ENCODE measurements around the gene SDK2. TPM values are rescaled to one million over a fixed set of nuclear protein-coding genes. Genes with fewer than 3 reads are reported as not detected.

Gene SDK2
- total RNA-seq, 1 donor from 2014 or later, result 1.4 TPM

- DNase-seq, result no peak
- no peaks in the 10 kb centered on the region for H3K27me3 ChIP-seq (ENCODE audit: low read depth)
- TF ChIP-seq CTCF (IDR thresholded peaks at IDR 0.05), result no peak
- H3K36me3 ChIP-seq, result no peaks in the 10 kb centered on the region
- H3K4me3 ChIP-seq, result no peak overlapping the region
- no peak for ATAC-seq
- H3K4me1 ChIP-seq, result peaks cover 12% of the 10 kb centered on the region
- H3K9me3 ChIP-seq, result no peaks in the 10 kb centered on the region
- intact Hi-C loops (cut with DNase I), result no loop called here
- no peak overlapping the region for H3K27ac ChIP-seq
These were observed 283.1 kb downstream of the SDK2 start for GRCh38 chr17:73360961-73361761.

GRCh38 chr17:73359987-73360410, 284.2 kb downstream of the SDK2 start:
- peak; percentile 13 for TF ChIP-seq CTCF (IDR thresholded peaks at IDR 0.05)
- DNase-seq (peak; percentile 87), ATAC-seq (peak; percentile 87 to 90)
- no peak overlapping the region for H3K4me3 ChIP-seq
- H3K27me3 ChIP-seq (ENCODE audit: low read depth), result no peaks in the 10 kb centered on the region
- H3K27ac ChIP-seq, result no peak overlapping the region
- H3K4me1 ChIP-seq, result peaks cover 5% of the 10 kb centered on the region
- no peaks in the 10 kb centered on the region for H3K9me3 ChIP-seq
- no peaks in the 10 kb centered on the region for H3K36me3 ChIP-seq
- intact Hi-C loops (cut with DNase I), result no loop called here

DNA sequence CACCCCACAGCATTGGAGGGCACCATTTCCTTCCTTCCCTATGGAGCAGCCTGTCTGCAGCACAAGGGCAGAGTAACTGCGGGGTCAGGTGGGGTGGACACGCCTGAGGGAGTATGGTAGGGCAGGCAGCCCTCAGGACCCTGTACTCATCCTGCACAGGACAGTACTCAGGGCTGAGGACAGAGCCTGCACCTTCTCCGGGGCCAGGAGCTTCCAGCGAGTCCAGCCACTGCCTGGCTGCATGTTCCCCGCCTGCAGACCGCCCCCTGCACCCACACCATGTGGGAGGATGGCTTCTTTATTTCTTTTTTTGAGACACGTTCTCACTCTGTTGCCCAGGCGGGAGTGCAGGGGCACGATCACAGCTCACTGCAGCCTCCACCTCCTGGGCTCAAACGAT, 284.9 kb downstream of the SDK2 start:
- Histone ChIP-seq H3K9me3 (no peaks in the 10 kb centered on the region), H3K4me3 (no peak overlapping the region), H3K4me1 (peaks cover 5% of the 10 kb centered on the region), H3K27ac (no peak overlapping the region), H3K36me3 (no peaks in the 10 kb centered on the region), H3K27me3 (ENCODE audit: low read depth) (no peaks in the 10 kb centered on the region)
- intact Hi-C loops (cut with DNase I), result no loop called here
- TF ChIP-seq CTCF (IDR thresholded peaks at IDR 0.05), result no peak
- no peak for DNase-seq
- no peak for ATAC-seq

DNA sequence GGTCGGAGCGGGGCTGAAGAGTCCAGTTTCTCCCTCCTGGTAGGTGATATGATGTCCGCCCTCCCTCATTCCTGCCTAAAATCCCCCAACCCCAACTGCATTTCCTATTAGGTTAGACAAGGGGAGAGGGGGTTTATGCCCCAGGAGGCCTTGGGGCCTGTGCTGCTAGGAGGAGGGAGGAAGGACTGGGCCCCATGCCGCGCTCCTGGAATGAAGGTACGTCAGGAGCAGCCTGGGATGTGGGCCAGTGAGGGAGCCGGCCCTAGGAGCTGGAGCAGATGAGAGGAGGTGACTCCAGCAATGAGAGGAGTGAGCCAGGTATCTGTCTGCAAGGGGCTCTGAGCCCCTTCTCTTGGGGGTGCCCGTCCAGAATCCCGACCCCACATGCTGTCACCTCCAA, 285.6 kb downstream of the SDK2 start:
- TF ChIP-seq CTCF (IDR thresholded peaks at IDR 0.05), result no peak
- intact Hi-C loops (cut with DNase I), result no loop called here
- H3K4me3 ChIP-seq, result no peak overlapping the region
- DNase-seq, result no peak
- ATAC-seq, result no peak
- H3K27me3 ChIP-seq (ENCODE audit: low read depth), result no peaks in the 10 kb centered on the region
- no peaks in the 10 kb centered on the region for H3K36me3 ChIP-seq
- no peak overlapping the region for H3K27ac ChIP-seq
- H3K4me1 ChIP-seq, result peaks cover 5% of the 10 kb centered on the region
- H3K9me3 ChIP-seq, result no peaks in the 10 kb centered on the region

- no peak overlapping the region for H3K27ac ChIP-seq
- no peaks in the 10 kb centered on the region for H3K27me3 ChIP-seq (ENCODE audit: low read depth)
- no peak for DNase-seq
- no peak for TF ChIP-seq CTCF (IDR thresholded peaks at IDR 0.05)
- no peak for ATAC-seq
- peaks cover 5% of the 10 kb centered on the region for H3K4me1 ChIP-seq
- no peaks in the 10 kb centered on the region for H3K36me3 ChIP-seq
- intact Hi-C loops (cut with DNase I), result no loop called here
- no peak overlapping the region for H3K4me3 ChIP-seq
- no peaks in the 10 kb centered on the region for H3K9me3 ChIP-seq
These were observed 286.3 kb downstream of the SDK2 start for GRCh38 chr17:73357981-73358380.
